LNCaP clone FGC (cell line): ENCODE measurements around the gene F5.

Experiments
- DNase-seq: peaks from one replicate; pipeline ENCODE4 v3.0.0-alpha.2; 2011; ENCODE audit warnings: low read depth
- H3K4me3 ChIP-seq: 2 replicates; pipeline ENCODE4 v1.5.1; 2011; ENCODE audit warnings: mild to moderate bottlenecking, low read depth, low read length, control low read depth
- TF ChIP-seq, protein P1 (sequence below): IDR thresholded peaks from 2 replicates; pipeline ENCODE4 v1.5.1; 2012; ENCODE audit warnings: mild to moderate bottlenecking; ENCODE audit not compliant: control insufficient read depth, insufficient read depth; ENCODE audit errors: extremely low read depth

The F5 gene

GRCh38 chr1:169588785-169589485 lies 2.7 kb upstream of the F5 start:
- H3K4me3 ChIP-seq, result no peak overlapping the region
- TF ChIP-seq, protein P1, sequence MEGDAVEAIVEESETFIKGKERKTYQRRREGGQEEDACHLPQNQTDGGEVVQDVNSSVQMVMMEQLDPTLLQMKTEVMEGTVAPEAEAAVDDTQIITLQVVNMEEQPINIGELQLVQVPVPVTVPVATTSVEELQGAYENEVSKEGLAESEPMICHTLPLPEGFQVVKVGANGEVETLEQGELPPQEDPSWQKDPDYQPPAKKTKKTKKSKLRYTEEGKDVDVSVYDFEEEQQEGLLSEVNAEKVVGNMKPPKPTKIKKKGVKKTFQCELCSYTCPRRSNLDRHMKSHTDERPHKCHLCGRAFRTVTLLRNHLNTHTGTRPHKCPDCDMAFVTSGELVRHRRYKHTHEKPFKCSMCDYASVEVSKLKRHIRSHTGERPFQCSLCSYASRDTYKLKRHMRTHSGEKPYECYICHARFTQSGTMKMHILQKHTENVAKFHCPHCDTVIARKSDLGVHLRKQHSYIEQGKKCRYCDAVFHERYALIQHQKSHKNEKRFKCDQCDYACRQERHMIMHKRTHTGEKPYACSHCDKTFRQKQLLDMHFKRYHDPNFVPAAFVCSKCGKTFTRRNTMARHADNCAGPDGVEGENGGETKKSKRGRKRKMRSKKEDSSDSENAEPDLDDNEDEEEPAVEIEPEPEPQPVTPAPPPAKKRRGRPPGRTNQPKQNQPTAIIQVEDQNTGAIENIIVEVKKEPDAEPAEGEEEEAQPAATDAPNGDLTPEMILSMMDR, result no peak
- DNase-seq, result no peak

DNA sequence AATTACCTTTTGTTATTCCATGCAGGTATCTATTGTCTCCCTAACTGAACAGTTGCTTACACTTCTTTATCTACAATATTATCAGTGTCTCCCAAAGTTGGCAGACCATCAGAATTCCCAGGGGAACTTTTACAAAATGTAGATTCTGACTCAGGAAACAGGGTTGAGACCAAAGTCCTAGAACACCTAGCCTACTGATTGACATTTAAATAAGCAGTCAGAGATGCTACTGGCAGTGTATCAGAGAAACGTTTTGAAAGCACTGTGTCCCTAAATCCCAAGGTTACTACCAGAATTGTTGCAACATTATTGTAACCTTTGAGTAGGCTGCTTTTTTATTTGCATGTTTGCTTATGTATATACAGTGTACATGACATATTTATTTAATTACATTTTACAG lies 1.8 kb upstream of the F5 start:
- TF ChIP-seq, protein P1, result no peak
- H3K4me3 ChIP-seq, result no peak overlapping the region
- DNase-seq, result no peak

GRCh38 chr1:169586067-169586394 lies 250 bp downstream of the F5 start:
- DNase-seq, result no peak
- H3K4me3 ChIP-seq, result peak overlapping the region; percentile 44
- TF ChIP-seq, protein P1, result no peak

DNA sequence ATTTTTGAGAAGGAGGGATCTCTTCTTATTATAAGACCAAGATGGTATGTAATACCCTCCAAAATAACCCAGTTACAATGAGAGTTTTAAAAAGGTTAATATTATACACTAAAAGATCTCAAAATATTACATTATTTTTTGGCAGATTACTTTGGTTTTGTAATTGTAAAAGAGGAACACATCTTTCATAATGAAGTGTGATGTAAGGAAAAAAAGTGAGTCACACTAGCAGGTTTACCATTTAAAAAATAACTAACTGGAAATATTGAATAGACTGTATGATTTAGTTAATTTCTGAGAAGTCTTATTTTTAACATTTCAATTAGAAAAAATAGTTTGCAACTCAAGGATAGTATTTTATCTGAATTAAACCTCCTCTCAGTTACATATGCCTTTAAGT lies 1.1 kb downstream of the F5 start:
- TF ChIP-seq, protein P1, result no peak
- no peak overlapping the region for H3K4me3 ChIP-seq
- no peak for DNase-seq

DNA sequence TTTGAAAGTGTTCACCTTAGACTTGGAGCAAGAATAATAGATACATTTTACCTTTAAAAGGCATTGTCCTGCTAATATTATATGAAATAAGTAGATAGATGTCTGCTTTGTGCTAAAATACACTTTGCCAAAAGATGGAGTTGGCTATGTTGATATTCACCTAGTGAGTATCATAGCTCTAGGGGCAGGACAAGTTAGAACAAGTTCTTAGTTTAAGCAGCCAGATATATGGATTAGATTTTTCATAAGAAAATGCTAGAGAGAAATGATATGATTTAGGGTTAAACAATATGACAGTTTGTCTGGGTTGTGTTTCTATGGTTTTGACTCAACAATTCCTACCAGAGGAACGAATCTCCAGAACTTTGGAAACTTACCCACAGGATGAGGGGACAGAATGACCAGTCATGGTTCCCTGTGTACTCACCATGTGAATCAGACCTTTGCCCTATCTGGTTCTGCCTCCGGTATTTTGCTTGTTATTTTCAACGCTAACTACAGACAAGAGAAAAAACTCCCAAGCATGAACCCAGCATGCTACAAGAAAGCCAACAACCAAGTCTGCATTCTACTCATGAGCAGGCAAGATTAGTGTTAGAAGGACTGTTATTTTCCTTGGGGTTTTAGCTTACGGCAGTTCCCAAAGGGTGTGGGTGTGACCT lies 1.7 kb downstream of the F5 start:
- TF ChIP-seq, protein P1, result no peak
- no peak overlapping the region for H3K4me3 ChIP-seq
- no peak for DNase-seq

DNA sequence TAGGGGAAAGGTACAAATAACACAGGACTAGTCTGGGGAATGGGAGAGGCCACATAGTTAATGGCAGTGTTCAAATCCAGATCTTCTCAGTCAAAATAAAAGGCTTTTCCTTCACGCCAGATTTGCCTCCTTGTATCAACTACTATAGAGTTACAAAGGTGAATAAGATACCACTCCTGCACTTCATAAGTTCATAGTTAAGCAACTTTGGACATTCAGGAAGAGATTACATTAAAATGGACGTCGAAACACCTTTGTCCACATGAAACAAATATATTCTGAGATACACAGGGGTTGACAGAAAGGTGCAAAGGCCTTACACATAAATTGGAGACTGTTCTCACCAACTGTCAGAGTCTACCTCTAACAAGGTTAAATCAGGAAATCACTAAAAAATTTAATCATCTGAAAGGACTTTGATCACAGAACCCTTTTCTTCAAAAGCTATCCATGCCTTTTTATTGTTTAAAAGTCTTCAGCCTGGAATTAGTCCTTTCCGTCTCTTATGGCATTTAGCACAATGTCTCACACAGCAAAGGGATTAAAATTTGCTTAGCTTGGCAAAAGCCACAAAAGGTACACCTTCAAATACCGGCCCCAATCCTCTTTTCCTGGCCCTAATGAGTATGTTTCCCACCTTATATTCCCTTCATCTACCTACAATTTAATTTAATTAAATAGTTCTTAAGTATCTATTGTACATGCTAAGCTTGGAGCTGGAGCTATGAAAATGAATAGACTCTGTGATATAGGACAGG lies 8.1 kb downstream of the F5 start:
- TF ChIP-seq, protein P1, result no peak
- H3K4me3 ChIP-seq, result no peak overlapping the region
- no peak for DNase-seq
